ENCODE measurements around the gene SLC35A5.
"Not testable (repeated sequence)": the region's sequence is repeated elsewhere in the genome, so short reads cannot be mapped to it uniquely, and the experiment has no call there.

The SLC35A5 gene

DNA sequence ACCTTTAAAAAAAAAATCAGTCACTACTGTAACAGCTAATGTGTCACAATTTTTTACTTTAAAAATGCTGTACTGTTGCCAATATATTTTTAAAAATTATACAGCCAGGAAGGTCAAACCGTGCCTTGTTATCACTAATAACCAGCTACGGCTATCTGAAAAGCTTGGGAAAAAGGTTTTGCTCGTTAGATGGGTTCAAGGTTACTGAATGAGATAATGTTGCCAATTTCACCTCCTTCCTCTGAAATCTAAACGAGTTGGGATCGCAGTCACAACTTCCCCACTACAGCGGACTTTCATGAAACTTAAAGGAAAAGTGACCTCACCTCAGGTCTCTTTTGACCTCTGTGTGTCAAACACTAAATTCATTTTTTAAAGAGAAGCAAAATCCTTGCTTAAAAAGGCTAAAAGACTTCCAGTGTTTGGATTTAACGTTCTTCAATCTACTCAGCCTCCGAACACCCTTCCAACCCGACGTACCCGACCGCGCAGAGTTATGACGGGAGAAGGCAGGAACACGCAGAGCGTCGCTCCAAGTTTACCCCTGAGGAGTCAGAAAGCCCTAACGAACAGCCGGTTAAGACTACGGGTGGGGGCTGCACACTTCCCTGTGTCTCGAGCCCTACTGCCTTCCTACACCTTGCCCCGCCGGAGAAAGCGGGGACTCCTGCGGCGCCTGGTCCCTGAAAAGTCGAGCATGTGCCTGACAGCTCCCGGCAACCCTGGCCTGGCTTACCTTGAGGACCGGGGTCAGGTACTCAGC lies 943 bp upstream of the SLC35A5 start:
- no peak for TF ChIP-seq ZFX (IDR thresholded peaks at IDR 0.05)
- TF ChIP-seq, protein P1, sequence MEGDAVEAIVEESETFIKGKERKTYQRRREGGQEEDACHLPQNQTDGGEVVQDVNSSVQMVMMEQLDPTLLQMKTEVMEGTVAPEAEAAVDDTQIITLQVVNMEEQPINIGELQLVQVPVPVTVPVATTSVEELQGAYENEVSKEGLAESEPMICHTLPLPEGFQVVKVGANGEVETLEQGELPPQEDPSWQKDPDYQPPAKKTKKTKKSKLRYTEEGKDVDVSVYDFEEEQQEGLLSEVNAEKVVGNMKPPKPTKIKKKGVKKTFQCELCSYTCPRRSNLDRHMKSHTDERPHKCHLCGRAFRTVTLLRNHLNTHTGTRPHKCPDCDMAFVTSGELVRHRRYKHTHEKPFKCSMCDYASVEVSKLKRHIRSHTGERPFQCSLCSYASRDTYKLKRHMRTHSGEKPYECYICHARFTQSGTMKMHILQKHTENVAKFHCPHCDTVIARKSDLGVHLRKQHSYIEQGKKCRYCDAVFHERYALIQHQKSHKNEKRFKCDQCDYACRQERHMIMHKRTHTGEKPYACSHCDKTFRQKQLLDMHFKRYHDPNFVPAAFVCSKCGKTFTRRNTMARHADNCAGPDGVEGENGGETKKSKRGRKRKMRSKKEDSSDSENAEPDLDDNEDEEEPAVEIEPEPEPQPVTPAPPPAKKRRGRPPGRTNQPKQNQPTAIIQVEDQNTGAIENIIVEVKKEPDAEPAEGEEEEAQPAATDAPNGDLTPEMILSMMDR (conservative IDR thresholded peaks at IDR 0.05): no peak
- H3K27ac ChIP-seq: peak overlapping the region; percentile 78

DNA sequence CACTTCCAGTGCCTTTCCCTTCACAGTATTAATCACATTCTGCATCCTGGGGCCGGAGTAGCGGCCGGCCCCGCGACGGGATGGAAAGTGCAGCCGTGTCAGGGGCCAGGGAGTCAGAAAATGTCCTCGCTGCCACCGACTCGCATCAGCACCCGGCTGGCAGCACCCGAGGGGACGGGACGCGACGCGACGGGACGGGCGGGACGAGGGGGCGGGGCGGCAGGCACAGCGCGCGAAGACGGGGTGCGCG lies 436 bp upstream of the SLC35A5 start:
- peak overlapping the region; percentile 78 for H3K27ac ChIP-seq
- TF ChIP-seq, protein P1 (conservative IDR thresholded peaks at IDR 0.05): no peak
- no peak for TF ChIP-seq ZFX (IDR thresholded peaks at IDR 0.05)

DNA sequence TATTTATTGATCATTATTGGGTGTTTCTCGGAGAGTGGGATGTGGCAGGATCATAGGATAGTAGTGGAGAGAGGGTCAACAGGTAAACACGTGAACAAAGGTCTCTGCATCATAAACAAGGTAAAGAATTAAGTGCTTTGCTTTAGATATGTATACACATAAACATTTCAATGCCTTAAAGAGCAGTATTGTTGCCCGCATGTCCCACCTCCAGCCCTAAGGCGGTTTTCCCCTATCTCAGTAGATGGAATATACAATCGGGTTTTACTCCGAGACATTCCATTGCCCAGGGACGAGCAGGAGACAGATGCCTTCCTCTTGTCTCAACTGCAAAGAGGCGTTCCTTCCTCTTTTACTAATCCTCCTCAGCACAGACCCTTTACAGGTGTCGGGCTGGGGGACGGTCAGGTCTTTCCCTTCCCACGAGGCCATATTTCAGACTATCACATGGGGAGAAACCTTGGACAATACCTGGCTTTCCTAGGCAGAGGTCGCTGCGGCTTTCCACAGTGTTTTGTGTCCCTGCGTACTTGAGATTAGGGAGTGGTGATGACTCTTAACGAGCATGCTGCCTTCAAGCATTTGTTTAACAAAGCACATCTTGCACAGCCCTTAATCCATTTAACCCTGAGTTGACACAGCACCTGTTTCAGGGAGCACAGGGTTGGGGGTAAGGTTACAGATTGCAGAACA lies 2.5 kb downstream of the SLC35A5 start:
- H3K27ac ChIP-seq: not testable (repeated sequence)

DNA sequence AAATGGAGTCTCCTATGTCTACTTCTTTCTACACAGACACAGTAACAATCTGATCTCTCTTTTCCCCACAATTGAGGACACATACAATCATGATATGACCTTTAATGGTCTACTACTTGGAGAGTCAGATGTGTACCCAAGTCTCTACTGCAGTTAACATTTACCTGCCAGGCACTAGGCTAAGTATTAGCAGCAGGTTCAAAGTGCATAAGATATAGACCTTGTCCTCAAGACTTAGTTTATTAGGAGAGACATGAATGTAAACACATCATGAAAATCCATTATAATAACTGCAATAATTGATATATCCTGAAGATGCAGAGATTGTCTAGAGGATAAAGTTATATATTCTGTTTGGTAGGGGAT lies 3.1 kb downstream of the SLC35A5 start:
- TF ChIP-seq, protein P1 (conservative IDR thresholded peaks at IDR 0.05): no peak
- no peak for TF ChIP-seq ZFX (IDR thresholded peaks at IDR 0.05)
- no peak overlapping the region for H3K27ac ChIP-seq

DNA sequence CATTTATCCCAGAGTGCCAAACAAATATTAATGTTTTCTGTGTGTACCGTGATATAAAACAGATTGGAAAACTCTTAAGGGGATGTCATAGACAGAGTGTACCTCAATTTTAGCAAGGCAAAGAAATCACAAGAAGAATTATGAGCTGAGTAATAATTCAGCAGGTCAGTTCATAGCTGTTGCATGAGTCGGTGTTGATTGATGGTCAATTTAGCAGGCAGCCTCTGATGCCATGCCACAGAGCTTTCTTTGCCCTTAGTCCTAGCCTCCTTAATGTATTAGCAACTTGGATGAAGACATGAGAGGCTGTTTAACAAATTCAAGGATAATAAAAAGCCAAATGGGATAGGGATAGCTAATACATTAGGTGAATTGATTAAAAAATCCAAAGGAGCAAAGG lies 6.8 kb downstream of the SLC35A5 start:
- H3K27ac ChIP-seq: no peak overlapping the region
- TF ChIP-seq, protein P1 (conservative IDR thresholded peaks at IDR 0.05): no peak
- no peak for TF ChIP-seq ZFX (IDR thresholded peaks at IDR 0.05)

DNA sequence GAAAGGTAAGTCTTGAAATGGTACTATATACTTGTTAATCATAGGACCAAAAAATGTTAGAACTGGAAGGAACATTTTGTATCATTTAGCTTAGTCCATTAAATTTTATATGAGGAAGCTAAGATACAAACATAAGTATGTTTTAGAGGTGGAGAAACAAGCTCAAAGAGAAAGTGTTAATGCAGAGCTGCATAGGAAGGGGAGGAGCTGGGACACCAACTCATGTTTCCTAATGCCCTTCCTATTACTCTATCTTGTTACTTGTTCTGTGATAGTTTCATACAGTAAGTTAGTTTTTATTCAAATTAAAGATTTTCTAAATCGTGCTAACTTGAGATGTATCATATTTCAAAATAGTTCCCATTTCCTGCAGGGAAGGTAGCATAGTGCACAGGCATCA lies 7.4 kb downstream of the SLC35A5 start:
- no peak overlapping the region for H3K27ac ChIP-seq
- TF ChIP-seq, protein P1 (conservative IDR thresholded peaks at IDR 0.05): no peak
- TF ChIP-seq ZFX (IDR thresholded peaks at IDR 0.05): no peak

DNA sequence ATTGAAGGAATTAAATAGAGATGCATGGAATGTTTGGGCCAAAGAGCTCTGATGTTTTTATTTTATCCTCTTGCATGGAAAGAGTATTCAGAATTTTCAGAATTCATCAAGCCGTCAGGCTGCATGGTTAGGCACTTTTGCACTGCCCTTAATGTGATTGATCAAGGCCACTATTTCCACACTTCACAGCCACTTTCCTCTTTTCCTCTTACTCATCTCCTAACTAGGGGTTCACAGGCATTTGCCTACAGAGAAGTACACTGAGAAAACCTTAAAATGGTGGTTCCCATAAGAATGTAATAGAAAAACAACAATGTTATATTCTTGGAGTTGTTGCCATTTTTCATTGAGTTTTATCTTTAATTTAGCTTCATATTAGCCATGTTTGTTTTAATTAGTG lies 10.9 kb downstream of the SLC35A5 start:
- TF ChIP-seq, protein P1 (conservative IDR thresholded peaks at IDR 0.05): no peak
- TF ChIP-seq ZFX (IDR thresholded peaks at IDR 0.05): no peak
- H3K27ac ChIP-seq: no peak overlapping the region

DNA sequence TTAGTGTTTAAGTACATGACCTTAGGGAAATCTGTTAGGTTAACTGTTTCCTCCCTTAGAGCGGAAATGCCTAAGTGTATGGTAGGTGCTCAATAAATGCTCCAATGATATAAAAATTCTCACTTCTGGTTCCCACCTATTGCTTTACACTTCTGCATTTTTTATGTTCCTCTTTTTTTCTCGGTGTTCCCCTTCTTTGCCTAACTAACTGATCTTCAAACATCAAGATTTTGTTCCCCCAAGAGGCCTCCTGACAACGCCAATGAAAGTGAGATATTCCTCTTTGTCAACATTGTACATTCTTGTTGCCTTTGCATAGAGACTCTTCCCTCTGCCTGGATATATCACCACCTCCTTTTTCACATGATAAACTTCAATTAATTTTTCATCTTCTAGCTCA lies 17.4 kb downstream of the SLC35A5 start:
- no peak for TF ChIP-seq ZFX (IDR thresholded peaks at IDR 0.05)
- TF ChIP-seq, protein P1 (conservative IDR thresholded peaks at IDR 0.05): no peak
- H3K27ac ChIP-seq: no peak overlapping the region

Measured in C4-2B (cell line).